Retinal pigment epithelial cell (primary cell): ENCODE data around the gene PRR22.

ENCODE experiments used
- DNase-seq: peaks from one replicate; pipeline ENCODE4 v3.0.0-alpha.2; 2010; ENCODE audit warnings: low read depth
- H3K4me3 ChIP-seq: 2 replicates; pipeline ENCODE4 v1.5.1; 2011; ENCODE audit warnings: mild to moderate bottlenecking, low read length, control low read depth, moderate library complexity
- CTCF ChIP-seq: conservative IDR thresholded peaks from 2 replicates; pipeline ENCODE4 v1.5.1; 2011; ENCODE audit warnings: low read depth, low read length, control low read depth, inconsistent platforms

PRR22 gene

DNA sequence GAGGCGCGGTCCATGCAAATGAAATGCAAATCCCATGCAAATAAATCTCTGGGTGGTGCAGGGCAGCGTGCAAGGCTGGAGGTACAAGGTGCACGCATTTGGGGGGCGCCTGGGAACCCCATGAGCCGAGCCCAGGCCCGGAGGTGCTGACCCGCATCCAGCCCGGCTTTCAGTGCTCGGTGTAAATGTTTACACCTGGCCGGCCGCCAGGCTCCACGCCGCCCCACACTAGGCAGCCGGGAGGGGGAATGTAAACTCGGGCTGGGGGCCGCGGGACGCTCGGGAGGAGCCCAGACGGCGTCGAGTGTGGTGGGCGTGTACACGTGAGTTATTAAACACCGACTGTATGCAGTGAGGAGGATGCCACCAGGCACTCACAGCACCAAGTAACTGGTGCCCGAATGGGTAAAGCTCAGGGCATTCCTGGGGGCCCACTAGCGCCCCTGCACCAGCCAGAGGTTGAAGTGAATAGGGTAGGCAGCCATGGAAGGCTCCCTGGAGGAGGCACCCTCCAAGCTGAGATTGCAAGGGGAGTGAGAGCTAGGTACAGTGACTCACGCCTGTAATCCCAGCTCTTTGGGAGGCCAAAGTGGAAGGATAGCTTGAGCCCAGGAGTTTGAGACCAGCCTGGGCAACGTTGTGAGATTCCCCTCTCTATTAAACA is 37.8 kb upstream of the PRR22 start:
- no peak overlapping the region for H3K4me3 ChIP-seq
- DNase-seq, result no peak
- TF ChIP-seq CTCF, result no peak

GRCh38 chr19:5821521-5822180 is 37.1 kb upstream of the PRR22 start:
- no peak for DNase-seq
- TF ChIP-seq CTCF, result no peak
- H3K4me3 ChIP-seq, result no peak overlapping the region

- H3K4me3 ChIP-seq, result no peak overlapping the region
- no peak for DNase-seq
- no peak for TF ChIP-seq CTCF
These were observed 36.2 kb upstream of the PRR22 start for GRCh38 chr19:5820785-5821184.

DNA sequence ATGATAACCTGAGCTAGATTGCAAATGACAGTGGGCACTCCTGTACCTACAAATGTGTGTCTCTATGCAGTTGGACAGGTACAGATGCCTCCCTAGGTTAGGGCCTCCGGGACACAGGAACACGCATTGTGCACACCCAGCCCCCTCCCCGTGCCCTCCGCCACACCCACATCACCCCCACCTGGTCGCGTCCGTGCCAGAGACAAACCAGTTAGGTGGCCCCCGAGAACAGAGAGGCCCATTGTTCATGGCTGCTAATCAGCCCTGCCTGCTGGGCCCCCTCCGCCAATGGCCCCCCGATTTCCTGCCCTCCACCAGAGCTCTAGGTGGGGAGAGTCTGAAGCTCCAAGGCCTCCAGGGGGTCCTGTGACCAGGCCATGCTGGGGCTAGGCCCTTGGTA is 34.0 kb upstream of the PRR22 start:
- H3K4me3 ChIP-seq, result no peak overlapping the region
- DNase-seq, result no peak
- TF ChIP-seq CTCF, result no peak

- DNase-seq, result no peak
- H3K4me3 ChIP-seq, result no peak overlapping the region
- TF ChIP-seq CTCF, result no peak
These were observed 32.7 kb upstream of the PRR22 start for GRCh38 chr19:5817218-5817617.

- H3K4me3 ChIP-seq, result no peak overlapping the region
- no peak for DNase-seq
- no peak for TF ChIP-seq CTCF
These were observed 30.3 kb upstream of the PRR22 start for GRCh38 chr19:5814852-5815246.
